Measurements from ENCODE around the gene NCKAP1.
A peak's percentile ranks its signal among the peaks of the same experiment; 100 is the strongest.
"Not testable (repeated sequence)": the region's sequence is repeated elsewhere in the genome, so short reads cannot be mapped to it uniquely, and the experiment has no call there.

Gene NCKAP1

DNA sequence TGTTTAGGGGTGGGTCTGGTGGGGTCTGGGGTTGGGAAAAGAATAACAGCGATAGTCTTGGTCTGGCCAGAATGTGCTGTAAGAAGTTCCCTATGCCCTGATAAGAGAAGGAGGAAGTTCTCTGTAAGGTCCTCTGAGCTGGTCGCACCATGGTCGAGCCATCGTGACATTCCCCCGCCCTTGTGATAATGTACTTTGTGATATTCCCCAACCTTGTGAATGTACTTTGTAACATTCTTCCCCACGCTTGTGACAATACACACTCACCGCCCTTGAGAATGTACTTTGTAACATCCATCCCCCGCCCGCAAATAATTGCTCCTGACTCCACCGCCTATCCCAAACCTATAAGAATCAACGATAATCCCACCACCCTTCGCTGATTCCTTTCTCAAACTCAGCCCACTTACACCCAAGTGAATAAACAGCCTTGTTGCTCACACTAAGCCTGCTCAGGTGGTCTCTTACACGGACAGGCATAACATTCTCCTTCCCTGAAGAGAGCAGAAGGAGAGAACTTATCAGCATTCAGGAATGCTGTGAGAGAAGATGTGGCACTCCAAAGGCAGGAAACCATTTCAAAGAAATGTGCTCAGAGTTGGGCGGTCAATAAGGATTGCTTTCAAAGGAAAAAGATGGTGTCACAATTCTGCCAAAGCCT lies 22.4 kb upstream of the NCKAP1 start:
- ChIA-PET CTCF (interaction anchor here (1.0 kb wide), 1 partner anchor 8 kb away, joined by 3 read pairs; no protein-coding TSS in a partner anchor), POLR2A (no interaction called here)
- no peak for DNase-seq (ENCODE audit: low read depth, low spot score)
- TF ChIP-seq CTCF (IDR thresholded peaks at IDR 0.05; ENCODE audit: insufficient read depth, low read length, missing control alignments) = no peak
- H3K4me3 ChIP-seq (ENCODE audit: low read depth, low read length) = no peak overlapping the region

DNA sequence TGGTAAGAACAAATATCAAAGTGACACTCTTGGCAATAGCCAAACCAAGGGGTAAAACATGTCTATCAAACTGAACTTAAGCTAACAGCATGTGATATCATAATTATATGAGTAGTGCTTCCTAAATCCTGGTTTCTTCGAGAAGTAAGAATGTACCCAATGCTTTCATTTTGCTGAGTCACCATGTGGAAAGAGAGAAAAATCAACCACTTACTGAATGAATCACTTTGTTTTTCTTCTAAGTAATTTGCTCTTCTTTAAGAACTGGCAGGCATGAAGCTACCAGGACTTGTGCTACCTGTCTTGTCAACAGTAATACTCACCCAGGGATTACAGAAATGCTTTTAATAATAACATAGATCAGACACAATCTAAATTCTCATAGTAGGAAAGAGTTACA lies 21.3 kb upstream of the NCKAP1 start:
- H3K4me3 ChIP-seq (ENCODE audit: low read depth, low read length) = no peak overlapping the region
- CTCF ChIA-PET = interaction anchor here (1.0 to 1.9 kb wide), 3 partner anchors 9 to 20 kb away, joined by 3 to 8 read pairs (median 4); no protein-coding TSS in a partner anchor
- POLR2A ChIA-PET = interaction anchor here (1.1 kb wide), 1 partner anchor 19 kb away, joined by 5 read pairs; the partner anchor contains the start of gene DUSP19
- DNase-seq (ENCODE audit: low read depth, low spot score) = peak; percentile 73
- no peak for TF ChIP-seq CTCF (IDR thresholded peaks at IDR 0.05; ENCODE audit: insufficient read depth, low read length, missing control alignments)

GRCh38 chr2:183057333-183057985 lies 19.2 kb upstream of the NCKAP1 start:
- DNase-seq (ENCODE audit: low read depth, low spot score) = no peak
- TF ChIP-seq CTCF (IDR thresholded peaks at IDR 0.05; ENCODE audit: insufficient read depth, low read length, missing control alignments) = no peak
- POLR2A ChIA-PET = no interaction called here
- CTCF ChIA-PET = interaction anchor here (0.6 to 1.4 kb wide), 2 partner anchors 11 to 18 kb away, joined by 3 to 4 read pairs; no protein-coding TSS in a partner anchor
- H3K4me3 ChIP-seq (ENCODE audit: low read depth, low read length) = no peak overlapping the region

- no peak for DNase-seq (ENCODE audit: low read depth, low spot score)
- no peak for TF ChIP-seq CTCF (IDR thresholded peaks at IDR 0.05; ENCODE audit: insufficient read depth, low read length, missing control alignments)
- no peak overlapping the region for H3K4me3 ChIP-seq (ENCODE audit: low read depth, low read length)
- ChIA-PET POLR2A (no interaction called here), CTCF (no interaction called here)
These were observed 11.2 kb upstream of the NCKAP1 start for GRCh38 chr2:183049420-183049819.

DNA sequence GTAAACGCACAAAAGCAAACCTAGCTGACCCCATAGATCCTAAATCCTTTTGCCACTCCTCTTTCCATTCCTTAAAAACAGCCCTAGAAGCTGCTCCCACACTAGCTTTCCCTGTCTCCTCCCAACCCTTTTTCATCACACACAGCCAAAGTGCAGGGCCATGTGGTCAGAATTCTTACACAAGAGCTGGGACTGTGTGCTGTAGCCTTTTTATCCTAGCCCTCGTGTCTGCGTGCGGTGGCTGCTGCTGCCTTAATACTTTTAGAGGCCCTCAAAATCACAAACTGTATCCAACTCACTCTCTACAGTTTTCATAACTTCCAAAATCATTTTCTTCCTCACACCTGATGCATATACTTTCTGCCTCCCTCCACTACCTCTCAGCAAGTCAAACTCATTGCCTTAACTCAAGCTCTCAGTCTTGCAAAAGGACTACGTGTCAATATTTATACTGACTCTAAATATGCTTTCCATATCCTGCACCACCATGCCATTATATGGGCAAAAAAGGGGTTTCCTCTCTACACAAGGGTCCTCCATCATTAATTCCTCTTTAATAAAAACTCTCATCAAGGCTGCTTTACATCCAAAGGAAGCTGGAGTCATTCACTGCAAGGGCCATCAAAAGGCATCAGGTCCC lies 9.3 kb upstream of the NCKAP1 start:
- DNase-seq (ENCODE audit: low read depth, low spot score); H3K4me3 ChIP-seq (ENCODE audit: low read depth, low read length); POLR2A ChIA-PET: not testable (repeated sequence)
- CTCF ChIA-PET = interaction anchor here (0.9 to 1.6 kb wide), 2 partner anchors 8 to 24 kb away, joined by 4 to 5 read pairs; no protein-coding TSS in a partner anchor

DNA sequence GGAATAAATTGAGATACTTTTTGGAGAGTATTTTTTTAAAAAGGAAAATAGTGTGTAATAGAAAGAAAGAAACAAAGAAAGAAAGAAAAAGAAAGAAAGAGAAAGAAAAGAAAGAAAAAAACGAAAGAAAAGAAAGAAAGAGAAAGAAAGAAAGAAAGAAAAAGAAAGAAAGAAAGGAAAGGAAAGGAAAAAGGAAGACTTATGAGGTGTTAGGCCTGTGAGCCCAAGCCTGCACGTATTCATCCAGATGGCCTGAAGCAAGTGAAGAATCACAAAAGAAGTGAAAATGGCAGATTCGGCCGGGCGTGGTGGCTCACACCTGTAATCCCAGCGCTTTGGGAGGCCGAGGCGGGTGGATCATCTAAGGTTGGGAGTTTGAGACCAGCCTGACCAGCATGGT lies 5.3 kb upstream of the NCKAP1 start:
- POLR2A ChIA-PET; CTCF ChIA-PET; H3K4me3 ChIP-seq (ENCODE audit: low read depth, low read length); DNase-seq (ENCODE audit: low read depth, low spot score): not testable (repeated sequence)

GRCh38 chr2:183040604-183041003 lies 2.3 kb upstream of the NCKAP1 start:
- H3K4me3 ChIP-seq (ENCODE audit: low read depth, low read length) = no peak overlapping the region
- no peak for DNase-seq (ENCODE audit: low read depth, low spot score)
- POLR2A ChIA-PET = no interaction called here
- CTCF ChIA-PET = interaction anchor here (1.2 to 1.8 kb wide), 4 partner anchors 7 to 24 kb away, joined by 3 to 5 read pairs (median 4); no protein-coding TSS in a partner anchor
- no peak for TF ChIP-seq CTCF (IDR thresholded peaks at IDR 0.05; ENCODE audit: insufficient read depth, low read length, missing control alignments)

Measured in AG04449 (cell line).